ENCODE measurements around the gene CALCOCO1.
"Not testable (repeated sequence)": the region's sequence is repeated elsewhere in the genome, so short reads cannot be mapped to it uniquely, and the experiment has no call there.

The CALCOCO1 gene, protein sequence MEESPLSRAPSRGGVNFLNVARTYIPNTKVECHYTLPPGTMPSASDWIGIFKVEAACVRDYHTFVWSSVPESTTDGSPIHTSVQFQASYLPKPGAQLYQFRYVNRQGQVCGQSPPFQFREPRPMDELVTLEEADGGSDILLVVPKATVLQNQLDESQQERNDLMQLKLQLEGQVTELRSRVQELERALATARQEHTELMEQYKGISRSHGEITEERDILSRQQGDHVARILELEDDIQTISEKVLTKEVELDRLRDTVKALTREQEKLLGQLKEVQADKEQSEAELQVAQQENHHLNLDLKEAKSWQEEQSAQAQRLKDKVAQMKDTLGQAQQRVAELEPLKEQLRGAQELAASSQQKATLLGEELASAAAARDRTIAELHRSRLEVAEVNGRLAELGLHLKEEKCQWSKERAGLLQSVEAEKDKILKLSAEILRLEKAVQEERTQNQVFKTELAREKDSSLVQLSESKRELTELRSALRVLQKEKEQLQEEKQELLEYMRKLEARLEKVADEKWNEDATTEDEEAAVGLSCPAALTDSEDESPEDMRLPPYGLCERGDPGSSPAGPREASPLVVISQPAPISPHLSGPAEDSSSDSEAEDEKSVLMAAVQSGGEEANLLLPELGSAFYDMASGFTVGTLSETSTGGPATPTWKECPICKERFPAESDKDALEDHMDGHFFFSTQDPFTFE

DNA sequence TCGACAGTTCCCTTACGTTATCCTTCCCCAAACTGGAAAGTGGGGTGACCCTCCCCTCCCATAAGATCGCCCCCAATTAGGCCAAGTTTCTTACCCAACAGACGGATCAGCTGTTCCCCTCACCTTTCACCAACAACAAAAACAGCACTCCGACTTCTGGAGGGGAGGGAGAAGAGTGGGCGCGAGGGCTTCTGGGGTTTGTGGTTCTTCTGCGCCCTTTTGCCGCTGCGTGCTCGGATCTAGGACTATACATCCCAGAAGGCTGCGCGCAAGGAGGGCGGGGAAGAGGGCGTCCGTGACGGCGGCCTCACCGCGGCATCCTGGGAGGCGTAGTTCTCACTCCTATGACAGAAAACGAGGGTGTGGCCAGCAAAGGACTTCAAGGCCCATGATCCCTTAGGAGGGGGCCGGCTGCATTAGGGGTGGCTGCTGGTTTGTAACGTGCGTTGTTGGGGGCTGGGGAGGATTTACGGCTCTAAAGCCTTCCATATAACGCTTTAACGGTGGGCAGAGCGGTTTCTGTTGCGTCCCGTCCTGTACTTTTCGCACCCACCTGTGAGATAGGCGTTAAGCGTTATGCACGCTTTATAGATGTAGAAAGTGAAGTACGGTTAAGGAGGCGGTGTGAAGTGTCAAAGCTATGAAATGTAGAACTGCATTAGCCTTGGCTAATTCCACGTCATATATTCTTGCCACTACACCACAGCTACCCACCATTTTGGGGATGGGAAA, at the start of gene CALCOCO1:
Gene CALCOCO1 (minus strand): TSS at position 143 of the 732 bp plus-strand sequence. CDS start 2,210 bp downstream, outside the sequence.
- Mint-ChIP-seq H3K27me3 (no peaks in the 10 kb centered on the region), H3K4me1 (peaks cover 31% of the 10 kb centered on the region), H3K9me3 (no peaks in the 10 kb centered on the region), H3K27ac (peak within 1 kb of the TSS; percentile 79), H3K4me3 (peak within 1 kb of the TSS; percentile 87), H3K36me3 (peaks cover 23% of the 10 kb centered on the region)
- ATAC-seq = peak; percentile 100

DNA sequence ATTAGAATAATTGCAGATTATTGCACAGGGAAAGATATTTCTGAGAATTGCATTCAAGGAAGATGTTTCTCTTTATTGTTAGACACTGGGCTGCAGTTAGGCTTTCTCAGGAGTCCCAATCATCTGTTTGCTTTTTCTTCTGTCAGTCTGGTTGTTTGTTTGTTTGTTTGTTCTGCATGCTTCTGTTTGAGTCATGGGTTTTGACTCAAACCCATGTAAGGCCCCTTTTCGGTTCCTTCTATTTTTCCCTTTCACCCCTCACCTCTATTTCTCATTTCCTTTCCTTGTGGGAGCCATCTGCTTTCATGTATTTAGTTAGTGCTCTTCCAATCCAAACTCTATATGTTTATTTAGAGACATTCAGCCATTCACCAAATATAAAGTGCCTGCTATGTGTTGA, 49.6 kb upstream of the CALCOCO1 start:
- Mint-ChIP-seq H3K4me3 (no peak overlapping the region), H3K27ac (no peak overlapping the region), H3K9me3 (no peaks in the 10 kb centered on the region), H3K36me3 (no peaks in the 10 kb centered on the region), H3K27me3 (peaks cover 2% of the 10 kb centered on the region), H3K4me1 (no peaks in the 10 kb centered on the region)
- no peak for ATAC-seq

DNA sequence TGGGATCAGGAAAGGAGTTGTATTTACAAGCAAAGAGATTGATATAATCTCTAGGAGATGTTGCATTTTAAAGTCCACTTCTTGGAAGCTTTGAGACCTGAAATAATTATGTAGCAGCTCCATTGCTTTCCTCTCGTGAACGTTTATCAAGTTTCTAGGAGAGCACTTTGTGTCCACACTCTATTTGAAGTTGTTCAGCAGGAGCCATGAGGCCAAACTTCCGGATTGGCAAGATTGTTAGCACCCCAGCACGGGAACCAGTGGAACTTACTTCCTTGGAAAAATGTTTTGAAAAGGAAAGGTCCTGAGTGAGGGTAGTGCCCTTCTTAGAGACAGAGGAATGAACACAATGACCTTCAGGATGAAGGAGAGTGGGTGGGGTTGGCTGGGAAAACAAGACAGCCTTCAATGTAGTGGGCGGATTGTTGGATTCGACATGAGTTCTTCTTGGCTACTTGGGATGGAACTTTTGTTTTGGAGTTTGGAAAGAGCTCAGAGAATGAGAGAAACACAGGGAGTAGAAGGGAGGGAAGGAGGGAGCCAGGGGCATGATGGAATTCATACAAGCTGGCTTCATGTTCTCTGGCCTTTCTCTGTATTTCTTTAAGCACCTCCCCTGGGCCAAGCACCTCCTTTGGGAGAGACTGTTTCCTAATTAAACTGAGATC, 48.4 kb upstream of the CALCOCO1 start:
- no peak overlapping the region for H3K27ac Mint-ChIP-seq
- no peaks in the 10 kb centered on the region for H3K27me3 Mint-ChIP-seq
- H3K36me3 Mint-ChIP-seq = no peaks in the 10 kb centered on the region
- H3K9me3 Mint-ChIP-seq = no peaks in the 10 kb centered on the region
- no peaks in the 10 kb centered on the region for H3K4me1 Mint-ChIP-seq
- no peak for ATAC-seq
- no peak overlapping the region for H3K4me3 Mint-ChIP-seq

DNA sequence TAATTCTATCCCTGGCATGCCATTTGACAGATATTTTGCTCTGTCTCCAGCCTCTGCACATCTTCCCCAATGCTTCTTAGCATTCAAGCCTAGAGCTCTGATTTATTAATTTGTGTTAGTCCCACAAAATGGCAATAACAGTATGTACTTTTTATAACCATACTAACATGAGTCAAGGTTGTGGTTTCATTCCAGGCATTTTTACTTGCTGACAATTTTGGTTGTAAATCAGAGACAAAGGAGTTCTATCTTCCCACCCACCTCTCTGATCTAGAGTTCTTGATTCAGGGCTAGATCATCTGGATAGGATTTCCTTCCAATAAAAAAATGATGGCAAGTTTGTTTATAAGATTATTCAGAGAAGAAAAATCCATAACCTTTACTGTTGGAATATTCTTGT, 43.0 kb upstream of the CALCOCO1 start:
- ATAC-seq = no peak
- H3K4me1 Mint-ChIP-seq = no peaks in the 10 kb centered on the region
- H3K4me3 Mint-ChIP-seq = no peak overlapping the region
- no peak overlapping the region for H3K27ac Mint-ChIP-seq
- no peaks in the 10 kb centered on the region for H3K36me3 Mint-ChIP-seq
- no peaks in the 10 kb centered on the region for H3K9me3 Mint-ChIP-seq
- peaks cover 23% of the 10 kb centered on the region for H3K27me3 Mint-ChIP-seq

DNA sequence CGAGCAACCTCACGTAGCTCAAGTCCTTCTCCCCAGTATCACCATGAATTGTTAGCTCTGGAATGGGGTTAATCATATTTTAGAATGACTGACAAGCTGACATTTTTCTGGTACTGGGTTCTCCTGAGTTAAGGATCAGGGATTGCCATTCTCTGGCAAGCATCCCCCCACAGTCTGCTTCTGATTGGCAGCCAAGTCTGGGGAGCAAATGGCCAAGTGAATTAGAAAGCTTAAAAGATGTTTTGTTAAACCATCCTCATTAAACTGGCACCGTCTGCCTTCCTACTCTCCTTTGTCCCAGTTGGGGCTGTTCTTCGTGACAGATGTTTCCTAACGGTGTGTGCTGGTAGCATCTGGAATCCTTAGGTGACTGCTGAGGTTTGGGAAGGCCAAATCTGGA, 41.7 kb upstream of the CALCOCO1 start:
- H3K9me3 Mint-ChIP-seq = no peaks in the 10 kb centered on the region
- H3K27ac Mint-ChIP-seq = no peak overlapping the region
- ATAC-seq = no peak
- no peaks in the 10 kb centered on the region for H3K4me1 Mint-ChIP-seq
- peaks cover 35% of the 10 kb centered on the region for H3K27me3 Mint-ChIP-seq
- no peaks in the 10 kb centered on the region for H3K36me3 Mint-ChIP-seq
- no peak overlapping the region for H3K4me3 Mint-ChIP-seq

DNA sequence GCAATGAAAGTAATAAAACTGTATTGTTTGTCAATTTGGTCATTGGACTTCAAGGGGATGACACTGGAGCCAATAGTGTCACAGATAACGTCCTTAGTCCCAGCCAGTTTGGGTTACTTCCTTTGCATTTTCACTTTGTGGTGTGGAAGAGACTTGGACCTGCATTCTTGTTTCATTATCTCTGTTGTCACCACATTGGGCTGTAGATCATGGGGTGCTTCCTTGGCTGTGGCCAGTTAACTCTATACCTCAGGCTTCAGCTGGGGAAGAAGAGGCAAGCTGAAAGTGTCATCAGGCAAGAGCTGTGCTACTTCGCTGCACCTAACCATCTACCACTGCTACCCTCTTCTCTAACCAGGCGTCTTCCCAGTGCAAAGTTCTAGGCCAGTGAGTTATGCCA, 39.6 kb upstream of the CALCOCO1 start:
- Mint-ChIP-seq H3K36me3 (no peaks in the 10 kb centered on the region), H3K9me3 (no peaks in the 10 kb centered on the region), H3K4me1 (no peaks in the 10 kb centered on the region), H3K27me3 (peaks cover 56% of the 10 kb centered on the region), H3K27ac (no peak overlapping the region), H3K4me3 (no peak overlapping the region)
- ATAC-seq = no peak

DNA sequence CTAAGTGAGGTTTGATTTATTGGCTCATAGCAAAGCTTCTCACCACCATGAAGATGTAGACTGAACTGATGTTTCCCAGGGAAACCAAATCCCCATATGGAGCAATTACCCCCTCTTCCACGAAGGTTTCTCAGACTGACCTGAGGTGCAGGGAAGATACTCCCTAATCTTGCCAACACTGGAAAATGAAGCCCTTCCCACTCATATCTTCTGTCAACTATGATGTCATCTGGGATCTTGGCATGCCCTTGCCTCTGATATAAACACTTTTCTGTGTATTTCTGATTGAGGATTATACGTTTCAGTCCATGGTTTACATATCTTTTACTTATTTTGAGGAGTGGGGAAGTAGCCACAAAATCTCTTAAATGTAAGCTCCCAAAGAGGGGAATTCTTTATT, 38.6 kb upstream of the CALCOCO1 start:
- H3K36me3 Mint-ChIP-seq = no peaks in the 10 kb centered on the region
- H3K9me3 Mint-ChIP-seq = no peaks in the 10 kb centered on the region
- no peak overlapping the region for H3K27ac Mint-ChIP-seq
- H3K4me3 Mint-ChIP-seq = no peak overlapping the region
- H3K4me1 Mint-ChIP-seq = no peaks in the 10 kb centered on the region
- no peak for ATAC-seq
- peaks cover 63% of the 10 kb centered on the region for H3K27me3 Mint-ChIP-seq

DNA sequence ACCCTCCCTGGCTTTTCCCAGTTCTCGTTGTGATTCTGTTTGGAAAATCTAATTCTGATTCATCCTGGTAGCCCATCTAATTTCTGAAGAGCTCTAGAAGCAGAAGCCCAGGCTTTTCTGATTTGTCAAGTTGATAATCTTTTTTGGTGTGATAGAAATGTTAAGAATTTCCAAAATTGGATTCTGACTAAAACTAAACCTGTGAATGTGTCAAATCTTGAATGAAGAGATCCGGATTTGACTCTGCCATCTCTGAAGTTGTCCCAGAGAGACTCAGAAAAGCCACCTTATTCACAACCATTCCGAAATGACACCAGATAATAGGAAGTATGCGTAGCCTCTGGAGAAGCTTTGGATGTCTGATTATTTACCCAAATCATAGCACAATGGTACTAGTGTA, 37.4 kb upstream of the CALCOCO1 start:
- Mint-ChIP-seq H3K27ac (no peak overlapping the region), H3K4me3 (no peak overlapping the region), H3K36me3 (no peaks in the 10 kb centered on the region)

DNA sequence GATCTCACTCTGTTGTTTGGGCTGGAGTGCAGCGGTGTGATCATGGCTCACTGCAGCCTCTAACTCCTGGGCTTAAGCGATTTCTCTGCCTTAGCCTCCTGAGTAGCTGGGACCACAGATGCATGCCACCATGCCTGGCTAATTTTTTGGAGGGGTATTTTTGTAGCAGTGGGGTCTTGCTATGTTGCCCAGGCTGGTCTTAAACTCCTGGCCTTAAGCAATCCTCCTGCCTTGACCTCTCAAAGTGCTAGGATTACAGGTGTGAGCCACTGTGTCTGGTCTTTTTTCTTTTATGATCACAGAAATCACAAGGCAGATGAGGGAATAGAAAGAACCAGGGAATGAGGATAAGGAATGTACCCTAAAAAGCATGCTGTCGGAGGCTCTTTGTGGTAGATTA, 35.5 kb upstream of the CALCOCO1 start:
- not testable (repeated sequence) for H3K9me3 Mint-ChIP-seq, H3K27ac Mint-ChIP-seq, H3K36me3 Mint-ChIP-seq, ATAC-seq, H3K4me3 Mint-ChIP-seq
- Mint-ChIP-seq H3K27me3 (peaks cover 89% of the 10 kb centered on the region), H3K4me1 (peaks cover 11% of the 10 kb centered on the region)

More for the DNA sequence above, 37.4 kb upstream of the CALCOCO1 start:
- H3K9me3 Mint-ChIP-seq = no peaks in the 10 kb centered on the region
- H3K27me3 Mint-ChIP-seq = peaks cover 74% of the 10 kb centered on the region
- no peak for ATAC-seq
- H3K4me1 Mint-ChIP-seq = no peaks in the 10 kb centered on the region

DNA sequence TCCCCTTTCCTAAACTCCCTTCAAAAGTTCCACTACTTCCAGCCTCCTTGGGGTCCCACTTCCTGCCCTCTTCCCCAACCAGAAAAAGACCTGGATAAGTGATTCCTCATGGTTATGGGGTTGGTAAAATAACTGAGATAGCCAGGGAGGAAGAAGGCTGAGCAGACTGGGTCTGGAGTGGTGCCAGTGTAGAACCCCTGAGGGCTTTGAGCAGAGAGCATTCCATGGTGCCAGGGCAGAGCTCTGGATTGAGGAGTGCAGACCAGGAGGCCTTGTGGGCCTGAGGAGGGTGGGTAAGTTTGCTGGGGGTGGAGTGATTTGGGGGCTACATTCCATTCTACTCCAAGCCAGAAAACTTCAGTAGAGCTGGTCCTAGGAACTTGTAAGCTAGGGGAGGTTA, 34.1 kb upstream of the CALCOCO1 start:
- no peak overlapping the region for H3K27ac Mint-ChIP-seq
- H3K4me3 Mint-ChIP-seq = no peak overlapping the region
- no peak for ATAC-seq
- H3K36me3 Mint-ChIP-seq = no peaks in the 10 kb centered on the region
- H3K4me1 Mint-ChIP-seq = peaks cover 17% of the 10 kb centered on the region
- H3K9me3 Mint-ChIP-seq = no peaks in the 10 kb centered on the region
- peaks cover 75% of the 10 kb centered on the region for H3K27me3 Mint-ChIP-seq

DNA sequence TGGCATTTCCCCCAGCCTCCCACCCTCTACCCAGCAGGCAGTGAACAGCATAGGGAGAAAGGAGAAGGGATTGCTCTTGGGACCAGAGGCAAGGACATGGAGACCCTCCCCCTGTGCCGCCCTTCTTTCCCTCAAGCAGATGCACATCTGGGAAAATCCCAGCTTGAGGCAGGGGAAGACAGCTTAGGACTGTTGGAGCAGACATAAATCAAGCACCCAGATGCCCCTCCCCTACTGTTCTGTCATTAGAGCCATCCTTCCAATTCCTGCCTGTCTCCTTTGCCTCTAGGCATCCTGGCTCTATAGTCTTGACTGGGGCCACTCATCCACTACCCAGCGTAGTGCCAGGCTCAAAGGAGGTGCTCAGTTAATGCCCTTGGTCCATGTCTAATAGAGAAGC, 32.0 kb upstream of the CALCOCO1 start:
- no peaks in the 10 kb centered on the region for H3K36me3 Mint-ChIP-seq
- H3K27me3 Mint-ChIP-seq = peaks cover 59% of the 10 kb centered on the region
- no peak for ATAC-seq
- no peak overlapping the region for H3K4me3 Mint-ChIP-seq
- H3K9me3 Mint-ChIP-seq = no peaks in the 10 kb centered on the region
- peaks cover 27% of the 10 kb centered on the region for H3K4me1 Mint-ChIP-seq
- H3K27ac Mint-ChIP-seq = no peak overlapping the region

DNA sequence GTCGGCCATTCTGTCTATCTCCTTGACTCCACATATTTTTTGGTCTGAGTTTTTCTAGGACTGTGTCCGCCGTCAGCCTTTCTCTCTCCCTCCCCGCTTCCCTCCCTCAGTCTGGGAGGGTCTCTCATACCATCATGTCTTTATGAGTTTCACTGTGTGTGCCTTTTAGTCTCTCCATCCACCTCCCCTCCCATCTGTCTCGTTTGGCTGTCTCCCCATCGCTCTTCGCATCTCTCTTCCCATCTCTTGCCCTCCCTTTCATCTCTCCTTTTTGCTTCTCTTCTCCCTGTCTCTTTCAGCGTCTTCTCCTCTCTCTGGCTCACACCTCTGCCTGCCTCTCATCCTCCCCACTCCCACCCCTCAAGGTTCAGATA, 31.5 kb upstream of the CALCOCO1 start:
- Mint-ChIP-seq H3K4me3 (no peak overlapping the region), H3K36me3 (no peaks in the 10 kb centered on the region), H3K27me3 (peaks cover 53% of the 10 kb centered on the region), H3K27ac (no peak overlapping the region), H3K9me3 (no peaks in the 10 kb centered on the region), H3K4me1 (peaks cover 27% of the 10 kb centered on the region)
- ATAC-seq = no peak

DNA sequence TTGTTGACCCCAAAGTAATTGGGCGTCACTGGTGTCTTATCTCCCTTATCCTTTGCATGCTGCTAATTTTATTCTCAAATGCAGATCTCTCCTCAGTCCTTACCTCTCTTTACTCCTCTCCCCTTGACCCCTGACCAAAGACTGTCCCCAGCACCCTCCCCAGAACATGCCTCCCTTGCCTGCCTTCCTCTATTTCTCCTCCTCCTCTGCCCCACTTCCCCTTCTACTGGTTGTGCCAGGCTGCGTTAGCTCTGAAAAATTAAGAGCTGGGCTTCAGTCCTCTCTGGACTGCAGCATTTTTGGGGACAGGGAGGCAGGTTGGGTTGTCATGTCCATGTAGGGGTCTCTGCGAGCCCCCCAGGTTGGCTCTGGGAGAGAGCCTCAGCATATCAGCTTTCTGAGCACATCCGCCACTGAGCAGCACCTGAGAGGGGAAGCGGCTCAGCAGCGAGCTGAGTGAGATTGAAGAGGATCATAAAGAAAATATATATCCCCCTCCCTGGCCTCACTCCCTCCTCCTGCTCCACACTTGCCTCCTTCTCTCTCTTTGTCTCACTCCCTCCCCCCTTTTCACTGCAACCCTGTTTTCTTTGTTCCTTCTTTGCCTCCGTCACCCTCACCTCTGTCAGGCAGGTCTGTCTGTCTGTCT, 31.0 kb upstream of the CALCOCO1 start:
- Mint-ChIP-seq H3K4me3 (no peak overlapping the region), H3K4me1 (peaks cover 27% of the 10 kb centered on the region), H3K36me3 (no peaks in the 10 kb centered on the region), H3K9me3 (no peaks in the 10 kb centered on the region), H3K27me3 (peaks cover 48% of the 10 kb centered on the region), H3K27ac (no peak overlapping the region)
- ATAC-seq = no peak

DNA sequence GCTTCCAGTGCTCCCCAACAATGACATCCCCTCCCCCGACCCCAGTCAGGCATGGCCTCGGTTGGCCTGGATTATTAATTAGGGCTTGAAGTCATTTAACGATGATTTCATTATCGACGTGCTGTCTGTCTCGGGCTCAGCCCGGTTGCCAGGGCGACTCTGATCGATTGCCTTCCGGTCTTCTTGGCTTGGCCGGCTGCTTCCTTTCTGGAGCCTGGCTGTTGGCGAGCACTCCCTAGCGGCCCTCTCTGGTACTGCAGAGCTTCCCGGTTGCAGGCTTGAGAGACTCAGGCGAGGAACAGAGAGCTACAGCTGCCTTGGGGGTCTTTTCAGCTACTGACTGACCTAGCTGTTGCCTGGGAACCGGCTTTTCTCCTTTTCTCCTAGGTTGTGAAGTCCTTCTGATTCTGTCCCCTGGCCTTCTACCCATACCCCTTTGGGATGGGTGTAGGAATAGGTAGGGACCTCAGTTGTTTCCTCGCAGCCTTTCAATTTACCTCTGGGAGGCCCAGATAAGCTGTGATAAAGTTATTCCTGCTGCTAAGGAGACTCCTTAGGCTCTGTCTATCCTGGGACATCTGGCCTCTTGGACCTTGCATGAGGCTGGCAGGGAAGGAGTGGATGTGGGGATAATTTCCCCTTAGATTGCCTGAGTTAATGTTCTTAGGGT, 30.0 kb upstream of the CALCOCO1 start:
- H3K27me3 Mint-ChIP-seq = peaks cover 39% of the 10 kb centered on the region
- no peaks in the 10 kb centered on the region for H3K36me3 Mint-ChIP-seq
- peak overlapping the region; percentile 34 for H3K4me3 Mint-ChIP-seq
- H3K9me3 Mint-ChIP-seq = no peaks in the 10 kb centered on the region
- H3K27ac Mint-ChIP-seq = peak overlapping the region; percentile 68
- H3K4me1 Mint-ChIP-seq = peaks cover 27% of the 10 kb centered on the region
- ATAC-seq = peak; percentile 60

Measured in stimulated activated memory B cell treated with anti-CD40 and anti-IgM and Interleukin-4, amounts not matched to agents 10 μg/mL and 1 μg/mL and 100 μg/mL, for 72 hours (primary cell).